ENCODE results near the gene LRPAP1. TPM values are rescaled to one million over a fixed set of nuclear protein-coding genes. Genes with fewer than 3 reads are reported as not detected.

The LRPAP1 gene
- total and polyA plus RNA-seq, 9 donors, result 74.3 to 179 (median 135) TPM

DNA sequence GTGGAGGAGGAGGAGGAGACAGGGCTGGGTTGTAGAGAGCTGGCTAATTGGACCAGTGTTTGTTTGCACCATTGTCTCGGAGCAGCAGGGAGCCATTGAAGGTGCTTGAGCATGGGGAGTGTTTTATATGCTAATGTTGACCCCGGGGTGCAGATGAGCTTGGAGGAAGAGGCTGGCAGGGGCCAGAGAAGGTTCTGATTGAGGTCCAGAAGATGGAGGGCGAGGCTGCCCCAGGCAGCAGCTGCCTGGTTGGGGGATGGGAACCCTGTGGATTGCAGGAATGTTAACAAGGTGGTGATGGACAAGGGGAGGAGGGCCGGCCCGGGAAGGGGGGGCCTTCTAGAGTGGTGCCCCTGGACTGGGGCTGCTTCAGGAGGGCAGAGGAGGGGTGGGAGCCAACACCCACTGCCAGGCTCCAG lies 51.1 kb downstream of the LRPAP1 start:
- DNase-seq, result no peak
- no peak overlapping the region for H3K4me3 ChIP-seq
- no peaks in the 10 kb centered on the region for H3K4me1 ChIP-seq (ENCODE audit: insufficient read depth)
- no peak overlapping the region for H3K27ac ChIP-seq
- H3K9me3 ChIP-seq, result no peaks in the 10 kb centered on the region
- no peaks in the 10 kb centered on the region for H3K27me3 ChIP-seq
- no peak for TF ChIP-seq EP300 (IDR thresholded peaks at IDR 0.05)
- TF ChIP-seq, protein P1, sequence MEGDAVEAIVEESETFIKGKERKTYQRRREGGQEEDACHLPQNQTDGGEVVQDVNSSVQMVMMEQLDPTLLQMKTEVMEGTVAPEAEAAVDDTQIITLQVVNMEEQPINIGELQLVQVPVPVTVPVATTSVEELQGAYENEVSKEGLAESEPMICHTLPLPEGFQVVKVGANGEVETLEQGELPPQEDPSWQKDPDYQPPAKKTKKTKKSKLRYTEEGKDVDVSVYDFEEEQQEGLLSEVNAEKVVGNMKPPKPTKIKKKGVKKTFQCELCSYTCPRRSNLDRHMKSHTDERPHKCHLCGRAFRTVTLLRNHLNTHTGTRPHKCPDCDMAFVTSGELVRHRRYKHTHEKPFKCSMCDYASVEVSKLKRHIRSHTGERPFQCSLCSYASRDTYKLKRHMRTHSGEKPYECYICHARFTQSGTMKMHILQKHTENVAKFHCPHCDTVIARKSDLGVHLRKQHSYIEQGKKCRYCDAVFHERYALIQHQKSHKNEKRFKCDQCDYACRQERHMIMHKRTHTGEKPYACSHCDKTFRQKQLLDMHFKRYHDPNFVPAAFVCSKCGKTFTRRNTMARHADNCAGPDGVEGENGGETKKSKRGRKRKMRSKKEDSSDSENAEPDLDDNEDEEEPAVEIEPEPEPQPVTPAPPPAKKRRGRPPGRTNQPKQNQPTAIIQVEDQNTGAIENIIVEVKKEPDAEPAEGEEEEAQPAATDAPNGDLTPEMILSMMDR (IDR thresholded peaks at IDR 0.05), result no peak
- no peak for TF ChIP-seq POLR2A (IDR thresholded peaks at IDR 0.05)
- H3K36me3 ChIP-seq, result no peaks in the 10 kb centered on the region
- intact Hi-C loops (cut with DNase I), result no loop called here
- 49 to 51% (median 50%) methylated on average over 5 of the region's 5 CpGs for WGBS, 3 donors

DNA sequence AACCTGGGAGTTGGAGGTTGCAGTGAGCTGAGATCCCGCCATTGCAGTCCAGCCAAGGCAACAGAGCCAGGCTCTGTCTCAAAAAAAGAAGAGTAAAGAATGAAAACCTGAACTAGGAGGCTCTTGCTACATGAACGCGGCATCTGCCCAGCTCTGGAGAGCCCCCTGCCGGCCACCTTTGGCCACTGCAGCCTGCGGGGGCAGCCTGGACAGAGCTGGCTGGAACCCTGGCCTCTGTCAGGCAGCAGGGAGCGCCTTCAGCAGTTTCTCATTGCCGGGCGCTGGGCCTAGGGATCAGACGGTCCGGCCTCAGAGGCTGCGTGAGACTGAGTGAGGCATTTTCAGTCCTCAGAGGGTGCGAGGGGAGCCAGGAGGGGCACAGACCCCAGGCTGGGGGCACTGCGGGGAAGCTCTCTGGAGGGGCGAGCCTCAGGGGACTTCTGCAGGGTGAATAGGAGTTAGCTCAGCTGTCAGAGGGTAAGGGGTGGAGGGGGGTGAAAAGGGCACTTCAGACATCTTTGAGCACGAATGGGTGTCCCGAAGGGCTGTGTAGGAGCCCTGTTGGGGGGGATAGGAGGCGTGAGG lies 51.6 kb downstream of the LRPAP1 start:
- Histone ChIP-seq H3K27ac (no peak overlapping the region), H3K4me1 (ENCODE audit: insufficient read depth) (no peaks in the 10 kb centered on the region), H3K36me3 (no peaks in the 10 kb centered on the region), H3K9me3 (no peaks in the 10 kb centered on the region), H3K27me3 (no peaks in the 10 kb centered on the region), H3K4me3 (no peak overlapping the region)
- TF ChIP-seq POLR2A (IDR thresholded peaks at IDR 0.05), result no peak
- TF ChIP-seq, protein P1 (IDR thresholded peaks at IDR 0.05), result peak; percentile 61 to 73 (median 67)
- TF ChIP-seq EP300 (IDR thresholded peaks at IDR 0.05), result no peak
- intact Hi-C loops (cut with DNase I), result no loop called here
- DNase-seq, result peak; percentile 47 to 89 (median 71)
- WGBS, 3 donors, result 10 to 16% (median 15%) methylated on average over 16 to 17 of the region's 17 CpGs

DNA sequence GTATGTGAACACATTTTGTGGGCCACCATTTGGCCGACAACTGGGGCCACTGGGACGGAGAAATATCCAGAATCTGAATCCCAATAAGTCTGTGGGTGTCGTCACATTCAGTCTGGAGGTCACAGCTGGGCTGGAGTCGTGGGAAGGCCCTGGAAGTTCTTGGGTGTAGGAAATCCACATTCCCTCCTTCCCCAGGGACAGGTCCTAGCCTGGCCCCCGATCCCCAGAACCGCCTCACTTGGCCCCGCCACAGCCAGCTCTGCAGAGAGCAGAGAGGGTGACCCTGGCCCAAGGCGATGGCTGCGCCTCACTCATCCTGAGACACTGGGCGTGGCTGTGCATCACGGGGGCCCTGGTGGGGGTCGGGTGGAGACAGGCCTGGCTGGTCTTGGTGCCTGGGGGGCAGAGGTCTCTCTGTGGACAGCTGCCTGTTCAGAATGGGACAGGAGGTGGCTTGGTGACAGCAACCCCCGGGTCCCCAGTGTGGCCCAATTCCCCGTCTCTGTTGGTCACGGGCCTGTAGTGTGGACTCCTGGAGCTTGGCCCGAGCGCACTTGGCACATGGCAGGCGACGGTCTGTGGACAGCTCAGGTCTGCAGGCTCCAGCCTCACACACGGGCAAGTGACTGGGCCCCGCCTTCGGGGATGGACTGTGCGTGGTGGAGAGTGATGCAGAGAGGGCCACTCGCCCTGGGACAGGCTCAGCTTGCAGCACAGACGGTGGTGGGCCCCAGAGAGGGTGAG lies 52.7 kb downstream of the LRPAP1 start:
- DNase-seq, result no peak
- intact Hi-C loops (cut with DNase I), result no loop called here
- H3K4me3 ChIP-seq, result no peak overlapping the region
- WGBS, 3 donors, result 84 to 88% (median 86%) methylated on average over 24 to 25 of the region's 25 CpGs
- H3K27me3 ChIP-seq, result no peaks in the 10 kb centered on the region
- no peaks in the 10 kb centered on the region for H3K9me3 ChIP-seq
- no peaks in the 10 kb centered on the region for H3K4me1 ChIP-seq (ENCODE audit: insufficient read depth)
- H3K27ac ChIP-seq, result no peak overlapping the region
- H3K36me3 ChIP-seq, result no peaks in the 10 kb centered on the region
- TF ChIP-seq EP300 (IDR thresholded peaks at IDR 0.05), result no peak

DNA sequence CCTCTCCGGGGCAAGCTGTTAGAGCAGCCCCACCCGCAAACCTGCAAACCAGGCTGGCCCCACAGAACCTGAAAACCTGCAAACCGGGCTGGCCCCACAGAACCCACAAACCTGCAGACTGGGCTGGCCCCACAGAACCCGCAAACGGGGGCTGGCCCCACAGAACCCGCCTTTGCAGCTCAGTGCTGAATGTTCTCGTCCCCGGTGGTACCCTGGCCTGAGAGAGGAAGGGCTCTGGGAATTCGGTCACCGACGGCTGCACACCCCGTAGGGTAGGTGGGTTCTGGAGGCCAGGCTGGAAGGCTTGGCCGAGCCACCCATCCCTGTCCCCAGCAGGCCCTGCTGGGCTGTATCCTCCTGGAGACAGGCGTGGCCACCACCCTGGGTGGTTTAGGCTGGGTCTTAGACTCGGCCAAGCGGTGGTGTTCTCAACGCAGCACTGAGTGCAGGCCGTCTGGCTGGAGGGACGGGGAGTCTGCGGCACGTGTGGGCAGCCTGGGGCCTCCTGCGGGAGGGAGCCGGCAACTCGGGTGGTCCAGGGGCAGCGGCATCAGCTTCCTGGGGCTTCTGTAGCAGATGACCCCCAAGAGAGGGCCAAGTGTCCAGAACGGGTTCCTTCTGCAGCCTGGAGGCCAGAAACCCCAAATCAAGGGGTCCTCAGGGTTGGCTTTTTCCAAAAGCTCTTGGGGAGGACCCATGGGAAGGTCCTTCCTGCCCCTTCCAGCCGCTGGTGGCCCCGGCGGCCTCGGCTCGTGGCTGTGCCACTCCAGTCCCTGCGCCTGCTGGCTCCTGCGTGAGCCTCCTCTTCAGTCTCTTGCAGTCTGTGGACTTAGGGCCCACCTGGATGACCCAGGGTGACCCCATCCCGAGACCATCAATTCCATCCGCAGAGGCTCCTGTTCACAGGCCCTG lies 53.5 kb downstream of the LRPAP1 start:
- 82 to 89% (median 86%) methylated on average over 34 to 35 of the region's 35 CpGs for WGBS, 3 donors
- no peak for TF ChIP-seq EP300 (IDR thresholded peaks at IDR 0.05)
- TF ChIP-seq, protein P1 (IDR thresholded peaks at IDR 0.05), result no peak
- no peak for TF ChIP-seq POLR2A (IDR thresholded peaks at IDR 0.05)
- no peak overlapping the region for H3K27ac ChIP-seq
- H3K27me3 ChIP-seq, result no peaks in the 10 kb centered on the region
- DNase-seq, result no peak
- H3K9me3 ChIP-seq, result no peaks in the 10 kb centered on the region
- no peak overlapping the region for H3K4me3 ChIP-seq
- no peaks in the 10 kb centered on the region for H3K4me1 ChIP-seq (ENCODE audit: insufficient read depth)
- no peaks in the 10 kb centered on the region for H3K36me3 ChIP-seq
- intact Hi-C loops (cut with DNase I), result no loop called here

All from ovary (tissue), 9 donors.